Spleen (tissue), 11 donors: ENCODE results near the gene OSGIN1. TPM values are rescaled to one million over a fixed set of nuclear protein-coding genes. Genes with fewer than 3 reads are reported as not detected.

Experiments
- DNase-seq: peaks from one replicate; pipeline ENCODE4 v3.0.0-alpha.2; 2020
- H3K27ac ChIP-seq, 8 donors: fragments of 200-600 bp; sonication (generic) in 7 of 8; 1 replicate in 4 of 8; 2 replicates in 4 of 8; pipeline versions ENCODE4 v1.5.0 to v1.8.0; 2016 to 2021; ENCODE audit warnings: inconsistent platforms in 4 of 8, mild to moderate bottlenecking in 4 of 8, moderate library complexity in 1 of 8
- H3K27me3 ChIP-seq, 7 donors: fragments of 200-600 bp; sonication (generic) in 6 of 7; replicated peaks in 1 of 7; 1 replicate in 4 of 7; 2 replicates in 3 of 7; pipeline versions ENCODE4 v1.5.0 to v1.8.0; 2016 to 2021; ENCODE audit warnings: inconsistent platforms in 3 of 7, mild to moderate bottlenecking in 1 of 7
- H3K36me3 ChIP-seq, 6 donors: fragments of 200-600 bp; sonication (generic) in 5 of 6; 1 replicate in 4 of 6; 2 replicates in 2 of 6; pipeline versions ENCODE4 v1.5.0 to v1.8.0; 2016 to 2021; ENCODE audit warnings: inconsistent platforms in 2 of 6
- H3K4me1 ChIP-seq, 6 donors: fragments of 200-600 bp; sonication (generic) in 5 of 6; 1 replicate in 3 of 6; 2 replicates in 3 of 6; pipeline versions ENCODE4 v1.5.0 to v1.8.0; 2016 to 2021; ENCODE audit warnings: inconsistent platforms in 3 of 6
- H3K4me3 ChIP-seq, 8 donors: fragments of 200-600 bp; sonication (generic) in 7 of 8; 1 replicate in 4 of 8; 2 replicates in 4 of 8; pipeline versions ENCODE4 v1.5.0 to v1.8.0; 2016 to 2021; ENCODE audit warnings: inconsistent platforms in 4 of 8, mild to moderate bottlenecking in 4 of 8, moderate library complexity in 2 of 8
- H3K9me3 ChIP-seq, 8 donors: fragments of 200-600 bp; sonication (generic) in 7 of 8; 1 replicate in 4 of 8; 2 replicates in 4 of 8; pipeline versions ENCODE4 v1.5.0 to v1.8.0; 2016 to 2021; ENCODE audit warnings: inconsistent platforms in 4 of 8
- POLR2A ChIP-seq, 3 donors: fragments of 450-650 bp; IDR thresholded peaks; one replicate each; pipeline ENCODE4 v1.5.1; 2017; ENCODE audit warnings: antibody characterized with exemption in 3 of 3, mild to moderate bottlenecking in 1 of 3
- POLR2AphosphoS5 ChIP-seq, 3 donors: sonication (generic); formaldehyde crosslinking; IDR thresholded peaks; one replicate each; pipeline ENCODE4 v1.5.1; 2017; ENCODE audit warnings: antibody characterized with exemption in 3 of 3
- WGBS, 5 donors: extraction: QIAGEN DNeasy Blood & Tissue Kit in 3 of 5; methylation state at CpG; one replicate each; pipeline versions ENCODE4 v1.1.5 to v1.1.7; 2013 to 2018; 5-methylcytosine and 5-hydroxymethylcytosine counted together
- intact Hi-C: fragments of 100-400 bp; cut with DNase I; formaldehyde crosslinking; loops from one replicate; pipeline ENCODE4 v1.15.0; 2023; ENCODE audit warnings: low total_unique reads
- polyA plus RNA-seq, 3 donors: library from polyadenylated mRNA; stranded (reverse); fragments of 200-250 nt; gene quantifications; one replicate each; pipeline ENCODE4 v1.2.1, GENCODE V29; 2013
- total RNA-seq, 7 donors: library from RNA; depleted of rRNA in 3 of 7; stranded (reverse); fragments of >200 nt in 3 of 7; fragmentation: NEBNext Ultra II Directional in 4 of 7; extraction: Animal tissue kit (Norgen Biotek cat#: 25700) in 4 of 7; gene quantifications; one replicate each; pipeline versions ENCODE4 v1.1.0 to v1.2.1, GENCODE V29; 2016 to 2021
- TF ChIP-seq, protein P1 (sequence below), 11 experiments: fragments of 200-600 bp in 7 of 11; fragments of 450-650 bp in 4 of 11; sonication (generic) in 4 of 11; IDR thresholded peaks in 8 of 11; conservative IDR thresholded peaks in 3 of 11; 1 replicate in 7 of 11; 2 replicates in 4 of 11; pipeline versions ENCODE4 v1.4.0 to v1.8.0; 2016 to 2021; ENCODE audit warnings: antibody characterized with exemption in 11 of 11, inconsistent platforms in 4 of 11, mild to moderate bottlenecking in 1 of 11
- donor health status: healthy with polysubstance abuse.
- donor health status: DM: no; HTN: no; CAD: no; lungs with moderate emphysema.
- donor health status: DM: no; HTN: no; CAD: no.
- donor health status: Bipolar disorder and iron deficiency.
- donor health status: healthy.
- donor health status: DM: no; HTN: no; CAD: no.
- donor health status: DM: yes; HTN: yes; CAD: no.

OSGIN1 gene
- total and polyA plus RNA-seq, 10 donors: 2.3 to 13.5 (median 9.0) TPM

DNA sequence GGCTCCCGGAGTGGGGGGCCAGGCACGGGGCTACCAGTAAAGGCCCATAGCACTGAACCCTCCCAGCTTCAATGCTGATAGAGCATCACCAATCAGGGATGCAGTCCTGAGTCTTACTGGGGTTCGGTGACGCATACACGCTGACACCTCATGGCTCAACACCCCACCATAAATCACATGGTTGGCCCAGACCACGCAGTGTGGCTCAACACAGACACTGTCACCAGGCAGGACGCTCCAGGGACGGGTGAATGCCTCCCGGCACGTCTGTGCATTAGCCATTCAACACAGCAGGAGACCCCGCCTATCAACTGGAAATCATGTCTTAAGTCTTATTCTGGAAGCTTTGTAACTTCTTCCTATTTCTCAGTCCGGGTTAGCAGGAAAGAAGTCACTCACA is 50.0 kb downstream of the OSGIN1 start:
- peaks cover 0 to 86% (median 0%) of the 10 kb centered on the region in 7 donors for H3K27me3 ChIP-seq
- no peak overlapping the region for H3K27ac ChIP-seq
- TF ChIP-seq POLR2A (IDR thresholded peaks at IDR 0.05): no peak
- TF ChIP-seq, protein P1, sequence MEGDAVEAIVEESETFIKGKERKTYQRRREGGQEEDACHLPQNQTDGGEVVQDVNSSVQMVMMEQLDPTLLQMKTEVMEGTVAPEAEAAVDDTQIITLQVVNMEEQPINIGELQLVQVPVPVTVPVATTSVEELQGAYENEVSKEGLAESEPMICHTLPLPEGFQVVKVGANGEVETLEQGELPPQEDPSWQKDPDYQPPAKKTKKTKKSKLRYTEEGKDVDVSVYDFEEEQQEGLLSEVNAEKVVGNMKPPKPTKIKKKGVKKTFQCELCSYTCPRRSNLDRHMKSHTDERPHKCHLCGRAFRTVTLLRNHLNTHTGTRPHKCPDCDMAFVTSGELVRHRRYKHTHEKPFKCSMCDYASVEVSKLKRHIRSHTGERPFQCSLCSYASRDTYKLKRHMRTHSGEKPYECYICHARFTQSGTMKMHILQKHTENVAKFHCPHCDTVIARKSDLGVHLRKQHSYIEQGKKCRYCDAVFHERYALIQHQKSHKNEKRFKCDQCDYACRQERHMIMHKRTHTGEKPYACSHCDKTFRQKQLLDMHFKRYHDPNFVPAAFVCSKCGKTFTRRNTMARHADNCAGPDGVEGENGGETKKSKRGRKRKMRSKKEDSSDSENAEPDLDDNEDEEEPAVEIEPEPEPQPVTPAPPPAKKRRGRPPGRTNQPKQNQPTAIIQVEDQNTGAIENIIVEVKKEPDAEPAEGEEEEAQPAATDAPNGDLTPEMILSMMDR (IDR thresholded peaks at IDR 0.05 in 8 of 11, conservative IDR thresholded peaks at IDR 0.05 in 3 of 11): no peak
- no peak for TF ChIP-seq POLR2AphosphoS5 (IDR thresholded peaks at IDR 0.05)
- H3K4me1 ChIP-seq: no peaks in the 10 kb centered on the region
- 67 to 84% (median 75%) methylated on average over 10 to 12 of the region's 12 CpGs for WGBS, 5 donors
- H3K9me3 ChIP-seq: no peaks in the 10 kb centered on the region
- H3K4me3 ChIP-seq: no peak overlapping the region
- no peaks in the 10 kb centered on the region for H3K36me3 ChIP-seq
- intact Hi-C loops: no loop called here
- DNase-seq: no peak

DNA sequence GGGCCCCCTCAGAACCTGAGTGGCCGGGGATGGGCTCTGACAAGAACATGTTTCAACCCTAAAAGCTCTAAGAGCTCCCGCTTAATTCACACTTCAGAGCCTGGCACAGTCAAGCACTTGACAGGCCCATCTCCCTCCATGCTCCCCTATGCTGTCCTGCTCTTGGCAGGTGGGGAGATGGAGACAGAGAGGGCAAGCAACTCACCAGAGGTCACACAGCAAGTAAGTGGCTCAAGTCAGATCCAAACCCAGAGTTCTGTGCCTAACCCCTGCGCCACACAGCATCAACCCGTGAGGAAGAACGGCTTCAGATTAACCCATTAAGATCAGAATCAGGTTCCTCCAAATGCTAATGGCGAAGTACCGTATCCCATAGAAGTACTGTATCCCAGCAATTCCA is 51.4 kb downstream of the OSGIN1 start:
- H3K9me3 ChIP-seq: no peaks in the 10 kb centered on the region
- 71 to 82% (median 79%) methylated on average over 7 of the region's 7 CpGs for WGBS, 5 donors
- intact Hi-C loops: no loop called here
- no peak overlapping the region for H3K27ac ChIP-seq
- H3K27me3 ChIP-seq: peaks cover 0 to 72% (median 0%) of the 10 kb centered on the region in 7 donors
- H3K4me1 ChIP-seq: no peaks in the 10 kb centered on the region
- DNase-seq: no peak
- H3K36me3 ChIP-seq: no peaks in the 10 kb centered on the region
- TF ChIP-seq POLR2AphosphoS5 (IDR thresholded peaks at IDR 0.05) (no peak), POLR2A (IDR thresholded peaks at IDR 0.05) (no peak)
- TF ChIP-seq, protein P1 (IDR thresholded peaks at IDR 0.05 in 8 of 11, conservative IDR thresholded peaks at IDR 0.05 in 3 of 11): no peak
- no peak overlapping the region for H3K4me3 ChIP-seq

DNA sequence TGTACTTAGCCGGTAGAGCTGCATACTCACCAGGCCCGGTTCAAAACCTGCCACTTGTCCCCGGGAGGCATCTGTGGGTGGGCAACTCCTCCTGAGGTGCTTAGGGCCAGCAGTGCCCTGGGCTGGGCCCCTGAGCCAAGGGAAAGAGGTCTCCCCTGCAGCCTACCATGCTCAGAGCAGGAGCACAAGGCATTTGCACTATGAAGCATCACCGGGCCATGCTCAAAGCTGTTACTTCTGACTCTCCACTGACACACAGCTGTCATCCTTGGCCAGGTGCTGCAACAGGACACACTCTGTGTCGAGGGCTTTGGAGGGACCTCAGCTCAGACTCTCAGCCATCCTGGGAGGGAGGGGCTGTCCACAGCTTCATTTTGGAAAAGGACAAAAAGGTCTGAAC is 52.4 kb downstream of the OSGIN1 start:
- Histone ChIP-seq H3K4me1 (no peaks in the 10 kb centered on the region), H3K27ac (no peak overlapping the region), H3K4me3 (no peak overlapping the region), H3K9me3 (no peaks in the 10 kb centered on the region), H3K27me3 (peaks cover 0 to 68% (median 0%) of the 10 kb centered on the region in 7 donors), H3K36me3 (no peaks in the 10 kb centered on the region)
- intact Hi-C loops: no loop called here
- no peak for TF ChIP-seq POLR2A (IDR thresholded peaks at IDR 0.05)
- no peak for TF ChIP-seq POLR2AphosphoS5 (IDR thresholded peaks at IDR 0.05)
- TF ChIP-seq, protein P1 (IDR thresholded peaks at IDR 0.05 in 8 of 11, conservative IDR thresholded peaks at IDR 0.05 in 3 of 11): no peak
- WGBS, 5 donors: 68 to 80% (median 77%) methylated on average over 3 to 5 of the region's 5 CpGs
- no peak for DNase-seq

DNA sequence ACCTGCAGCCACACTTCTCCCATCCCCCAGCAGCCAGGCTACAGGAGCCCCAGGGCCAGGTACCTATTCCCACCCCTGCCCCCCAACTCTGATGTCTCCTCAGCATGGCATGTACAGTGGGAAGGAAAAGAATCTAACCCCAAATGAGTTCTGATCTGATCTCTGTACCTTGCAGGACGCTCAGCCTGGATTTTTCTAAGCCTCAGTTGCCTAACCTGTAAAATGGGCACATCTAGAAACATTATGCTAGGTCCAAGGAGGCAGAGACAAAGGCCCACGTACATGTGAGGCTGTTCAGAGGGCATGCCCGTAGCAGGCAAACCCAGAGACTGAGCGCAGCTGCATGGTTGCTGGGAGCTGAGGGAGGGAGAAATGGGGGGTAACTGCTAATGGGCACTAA is 54.5 kb downstream of the OSGIN1 start:
- H3K27ac ChIP-seq: no peak overlapping the region
- H3K4me1 ChIP-seq: no peaks in the 10 kb centered on the region
- H3K4me3 ChIP-seq: no peak overlapping the region
- no peak for DNase-seq
- TF ChIP-seq POLR2A (IDR thresholded peaks at IDR 0.05) (no peak), POLR2AphosphoS5 (IDR thresholded peaks at IDR 0.05) (no peak)
- TF ChIP-seq, protein P1 (IDR thresholded peaks at IDR 0.05 in 8 of 11, conservative IDR thresholded peaks at IDR 0.05 in 3 of 11): no peak
- intact Hi-C loops: no loop called here
- no peaks in the 10 kb centered on the region for H3K36me3 ChIP-seq
- 74 to 83% (median 77%) methylated on average over 4 of the region's 4 CpGs for WGBS, 5 donors
- no peaks in the 10 kb centered on the region for H3K9me3 ChIP-seq
- peaks cover 0 to 49% (median 0%) of the 10 kb centered on the region in 7 donors for H3K27me3 ChIP-seq
